Measurements from ENCODE around the gene FBLL1.
A peak's percentile ranks its signal among the peaks of the same experiment; 100 is the strongest.
"Not testable (repeated sequence)": the region's sequence is repeated elsewhere in the genome, so short reads cannot be mapped to it uniquely, and the experiment has no call there.

FBLL1 gene

GRCh38 chr5:168553377-168554130 is 24.4 kb downstream of the FBLL1 start:
- peaks cover 8 to 9% of the 10 kb centered on the region in 2 donors for H3K36me3 ChIP-seq (ENCODE audit: control insufficient read depth in 2 of 2, insufficient read depth in 2 of 2, low read length in 2 of 2)

DNA sequence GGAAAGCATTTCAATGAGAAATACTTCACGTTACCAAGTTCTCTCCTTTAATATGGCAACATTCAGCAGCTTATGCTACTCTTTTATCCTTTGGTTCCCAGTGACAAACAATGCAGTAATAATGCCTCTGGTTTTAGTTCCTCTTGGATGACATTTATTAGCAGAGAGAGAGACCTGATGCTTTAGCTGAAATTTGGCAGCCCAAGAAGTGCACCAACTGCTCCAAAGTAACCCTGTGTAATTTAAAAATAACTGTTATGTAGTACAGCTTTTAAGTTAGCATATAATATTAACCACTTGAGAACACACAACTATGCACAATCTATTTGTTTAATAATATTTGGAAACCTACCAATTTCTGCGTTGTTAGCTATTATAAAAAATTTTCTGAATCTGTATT is 28.3 kb downstream of the FBLL1 start:
- no peak overlapping the region for H3K4me3 ChIP-seq (ENCODE audit: low read length in 2 of 2)
- no peaks in the 10 kb centered on the region for H3K9me3 ChIP-seq (ENCODE audit: control insufficient read depth in 2 of 2, low read length in 2 of 2)
- H3K27ac ChIP-seq (ENCODE audit: low read length), result no peak overlapping the region
- H3K36me3 ChIP-seq (ENCODE audit: control insufficient read depth in 2 of 2, insufficient read depth in 2 of 2, low read length in 2 of 2), result peaks cover 12 to 23% of the 10 kb centered on the region in 2 donors
- H3K9ac ChIP-seq (ENCODE audit: low read length in 2 of 2), result no peak overlapping the region
- H3K27me3 ChIP-seq (ENCODE audit: control insufficient read depth in 1 of 2, insufficient read depth in 2 of 2, low read length in 2 of 2), result no peaks in the 10 kb centered on the region
- H3K4me1 ChIP-seq (ENCODE audit: control insufficient read depth, insufficient read depth, low read length), result no peaks in the 10 kb centered on the region

More at GRCh38 chr5:168553377-168554130, 24.4 kb downstream of the FBLL1 start:
- Histone ChIP-seq H3K4me3 (ENCODE audit: low read length in 2 of 2) (no peak overlapping the region), H3K27me3 (ENCODE audit: control insufficient read depth in 1 of 2, insufficient read depth in 2 of 2, low read length in 2 of 2) (no peaks in the 10 kb centered on the region), H3K9me3 (ENCODE audit: control insufficient read depth in 2 of 2, low read length in 2 of 2) (no peaks in the 10 kb centered on the region), H3K9ac (ENCODE audit: low read length in 2 of 2) (no peak overlapping the region), H3K4me1 (ENCODE audit: control insufficient read depth, insufficient read depth, low read length) (no peaks in the 10 kb centered on the region), H3K27ac (ENCODE audit: low read length) (no peak overlapping the region)

GRCh38 chr5:168562279-168562678 is 33.2 kb downstream of the FBLL1 start:
- Histone ChIP-seq H3K36me3 (ENCODE audit: control insufficient read depth in 2 of 2, insufficient read depth in 2 of 2, low read length in 2 of 2) (peaks cover 5 to 25% of the 10 kb centered on the region in 2 donors), H3K27me3 (ENCODE audit: control insufficient read depth in 1 of 2, insufficient read depth in 2 of 2, low read length in 2 of 2) (no peaks in the 10 kb centered on the region), H3K9me3 (ENCODE audit: control insufficient read depth in 2 of 2, low read length in 2 of 2) (no peaks in the 10 kb centered on the region), H3K9ac (ENCODE audit: low read length in 2 of 2) (no peak overlapping the region), H3K4me3 (ENCODE audit: low read length in 2 of 2) (no peak overlapping the region), H3K4me1 (ENCODE audit: control insufficient read depth, insufficient read depth, low read length) (no peaks in the 10 kb centered on the region), H3K27ac (ENCODE audit: low read length) (no peak overlapping the region)

- Histone ChIP-seq H3K9me3 (ENCODE audit: control insufficient read depth in 2 of 2, low read length in 2 of 2) (no peaks in the 10 kb centered on the region), H3K9ac (ENCODE audit: low read length in 2 of 2) (no peak overlapping the region), H3K4me1 (ENCODE audit: control insufficient read depth, insufficient read depth, low read length) (no peaks in the 10 kb centered on the region), H3K4me3 (ENCODE audit: low read length in 2 of 2) (no peak overlapping the region), H3K36me3 (ENCODE audit: control insufficient read depth in 2 of 2, insufficient read depth in 2 of 2, low read length in 2 of 2) (peaks cover 9 to 29% of the 10 kb centered on the region in 2 donors), H3K27ac (ENCODE audit: low read length) (no peak overlapping the region), H3K27me3 (ENCODE audit: control insufficient read depth in 1 of 2, insufficient read depth in 2 of 2, low read length in 2 of 2) (no peaks in the 10 kb centered on the region)
Observed at GRCh38 chr5:168563959-168564358, 34.9 kb downstream of the FBLL1 start.

DNA sequence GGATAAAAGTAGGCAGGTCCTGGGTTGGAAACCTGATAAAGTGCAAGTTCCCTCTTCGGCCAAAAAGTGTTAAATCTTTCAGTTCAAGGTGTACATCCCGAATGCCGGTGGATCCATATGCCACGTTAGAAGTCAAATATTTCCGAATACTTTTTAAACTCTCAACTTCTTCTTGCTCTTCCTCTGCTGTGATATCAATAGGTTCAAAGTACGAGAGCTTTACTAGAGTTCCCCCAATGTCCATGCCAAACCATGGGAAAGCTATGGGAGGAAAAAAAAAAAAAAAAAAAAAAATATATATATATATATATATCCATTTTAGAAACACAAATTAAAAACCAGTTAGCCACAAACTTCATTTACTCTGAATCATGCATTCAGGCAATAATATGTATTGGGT is 39.6 kb downstream of the FBLL1 start:
- Histone ChIP-seq H3K27me3 (ENCODE audit: control insufficient read depth in 1 of 2, insufficient read depth in 2 of 2, low read length in 2 of 2) (no peaks in the 10 kb centered on the region), H3K4me1 (ENCODE audit: control insufficient read depth, insufficient read depth, low read length) (no peaks in the 10 kb centered on the region), H3K9ac (ENCODE audit: low read length in 2 of 2) (no peak overlapping the region), H3K36me3 (ENCODE audit: control insufficient read depth in 2 of 2, insufficient read depth in 2 of 2, low read length in 2 of 2) (peaks cover 3 to 14% of the 10 kb centered on the region in 2 donors), H3K4me3 (ENCODE audit: low read length in 2 of 2) (no peak overlapping the region), H3K27ac (ENCODE audit: low read length) (no peak overlapping the region), H3K9me3 (ENCODE audit: control insufficient read depth in 2 of 2, low read length in 2 of 2) (no peaks in the 10 kb centered on the region)

DNA sequence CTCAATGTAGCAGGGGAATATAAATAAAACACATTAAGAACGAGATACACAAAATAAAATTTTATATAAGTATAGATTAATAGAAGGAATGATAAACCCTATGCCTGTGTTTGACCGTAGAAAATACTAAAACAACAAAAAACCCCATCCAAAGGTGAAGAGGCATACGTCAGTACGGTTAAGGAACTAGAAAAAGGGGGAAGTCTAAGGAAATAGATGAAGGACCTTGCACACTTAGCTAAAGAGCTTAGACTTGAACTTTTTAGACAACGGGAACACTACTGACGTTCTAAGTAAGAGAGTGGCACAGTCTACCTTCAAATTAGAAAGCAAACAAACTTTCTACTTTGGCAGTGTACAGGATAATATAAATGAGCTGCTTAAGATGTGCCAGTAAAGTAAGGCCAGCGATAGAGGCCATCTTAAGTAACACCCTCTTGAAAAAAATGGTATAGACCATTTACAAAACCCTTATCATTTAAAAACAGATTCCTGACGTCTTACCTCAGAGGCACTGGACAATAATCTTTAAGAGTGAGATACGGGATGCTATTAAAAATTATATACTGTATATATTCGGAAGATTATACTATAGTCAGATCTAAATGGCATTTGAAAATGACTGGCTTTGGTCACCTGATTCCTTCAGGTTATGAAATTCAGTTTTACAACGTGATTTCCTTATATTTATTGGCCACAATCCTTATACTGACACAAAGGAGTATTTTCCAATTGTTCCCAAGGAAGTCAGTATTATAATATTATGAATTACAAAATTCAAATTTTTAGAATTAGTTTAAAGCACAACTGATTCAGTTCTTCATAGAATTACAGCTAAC is 41.6 kb downstream of the FBLL1 start:
- H3K9me3 ChIP-seq (ENCODE audit: control insufficient read depth in 2 of 2, low read length in 2 of 2), result no peaks in the 10 kb centered on the region
- H3K27me3 ChIP-seq (ENCODE audit: control insufficient read depth in 1 of 2, insufficient read depth in 2 of 2, low read length in 2 of 2), result no peaks in the 10 kb centered on the region
- H3K36me3 ChIP-seq (ENCODE audit: control insufficient read depth in 2 of 2, insufficient read depth in 2 of 2, low read length in 2 of 2), result peaks cover 3 to 14% of the 10 kb centered on the region in 2 donors
- no peak overlapping the region for H3K9ac ChIP-seq (ENCODE audit: low read length in 2 of 2)
- H3K27ac ChIP-seq (ENCODE audit: low read length), result no peak overlapping the region
- no peak overlapping the region for H3K4me3 ChIP-seq (ENCODE audit: low read length in 2 of 2)
- H3K4me1 ChIP-seq (ENCODE audit: control insufficient read depth, insufficient read depth, low read length), result no peaks in the 10 kb centered on the region

DNA sequence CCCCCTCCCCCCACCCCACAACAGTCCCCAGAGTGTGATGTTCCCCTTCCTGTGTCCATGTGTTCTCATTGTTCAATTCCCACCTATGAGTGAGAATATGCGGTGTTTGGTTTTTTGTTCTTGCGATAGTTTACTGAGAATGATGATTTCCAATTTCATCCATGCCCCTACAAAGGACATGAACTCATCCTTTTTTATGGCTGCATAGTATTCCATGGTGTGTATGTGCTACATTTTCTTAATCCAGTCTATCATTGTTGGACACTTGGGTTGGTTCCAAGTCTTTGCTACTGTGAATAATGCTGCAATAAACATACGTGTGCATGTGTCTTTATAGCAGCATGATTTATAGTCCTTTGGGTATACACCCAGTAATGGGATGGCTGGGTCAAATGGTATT is 44.6 kb downstream of the FBLL1 start:
- not testable (repeated sequence) for H3K36me3 ChIP-seq (ENCODE audit: control insufficient read depth in 2 of 2, insufficient read depth in 2 of 2, low read length in 2 of 2); H3K27ac ChIP-seq (ENCODE audit: low read length); H3K27me3 ChIP-seq (ENCODE audit: control insufficient read depth in 1 of 2, insufficient read depth in 2 of 2, low read length in 2 of 2); H3K4me1 ChIP-seq (ENCODE audit: control insufficient read depth, insufficient read depth, low read length); H3K4me3 ChIP-seq (ENCODE audit: low read length in 2 of 2); H3K9me3 ChIP-seq (ENCODE audit: control insufficient read depth in 2 of 2, low read length in 2 of 2); H3K9ac ChIP-seq (ENCODE audit: low read length in 2 of 2)

GRCh38 chr5:168574156-168574555 is 45.1 kb downstream of the FBLL1 start:
- H3K27ac ChIP-seq (ENCODE audit: low read length); H3K9ac ChIP-seq (ENCODE audit: low read length in 2 of 2); H3K4me1 ChIP-seq (ENCODE audit: control insufficient read depth, insufficient read depth, low read length); H3K4me3 ChIP-seq (ENCODE audit: low read length in 2 of 2); H3K9me3 ChIP-seq (ENCODE audit: control insufficient read depth in 2 of 2, low read length in 2 of 2); H3K36me3 ChIP-seq (ENCODE audit: control insufficient read depth in 2 of 2, insufficient read depth in 2 of 2, low read length in 2 of 2); H3K27me3 ChIP-seq (ENCODE audit: control insufficient read depth in 1 of 2, insufficient read depth in 2 of 2, low read length in 2 of 2): not testable (repeated sequence)

- Histone ChIP-seq H3K9ac (ENCODE audit: low read length in 2 of 2) (no peak overlapping the region), H3K4me1 (ENCODE audit: control insufficient read depth, insufficient read depth, low read length) (peaks cover 12% of the 10 kb centered on the region), H3K27me3 (ENCODE audit: control insufficient read depth in 1 of 2, insufficient read depth in 2 of 2, low read length in 2 of 2) (no peaks in the 10 kb centered on the region), H3K36me3 (ENCODE audit: control insufficient read depth in 2 of 2, insufficient read depth in 2 of 2, low read length in 2 of 2) (no peaks in the 10 kb centered on the region), H3K9me3 (ENCODE audit: control insufficient read depth in 2 of 2, low read length in 2 of 2) (no peaks in the 10 kb centered on the region), H3K4me3 (ENCODE audit: low read length in 2 of 2) (no peak overlapping the region), H3K27ac (ENCODE audit: low read length) (no peak overlapping the region)
Observed at GRCh38 chr5:168575391-168576372, 46.6 kb downstream of the FBLL1 start.

GRCh38 chr5:168578006-168578405 is 48.9 kb downstream of the FBLL1 start:
- H3K4me3 ChIP-seq (ENCODE audit: low read length in 2 of 2), result peak overlapping the region; percentile 93 to 97
- peak overlapping the region; percentile 94 to 97 for H3K9ac ChIP-seq (ENCODE audit: low read length in 2 of 2)
- H3K36me3 ChIP-seq (ENCODE audit: control insufficient read depth in 2 of 2, insufficient read depth in 2 of 2, low read length in 2 of 2), result no peaks in the 10 kb centered on the region
- no peaks in the 10 kb centered on the region for H3K9me3 ChIP-seq (ENCODE audit: control insufficient read depth in 2 of 2, low read length in 2 of 2)
- no peaks in the 10 kb centered on the region for H3K27me3 ChIP-seq (ENCODE audit: control insufficient read depth in 1 of 2, insufficient read depth in 2 of 2, low read length in 2 of 2)
- peaks cover 12% of the 10 kb centered on the region for H3K4me1 ChIP-seq (ENCODE audit: control insufficient read depth, insufficient read depth, low read length)
- no peak overlapping the region for H3K27ac ChIP-seq (ENCODE audit: low read length)

All from stomach smooth muscle (tissue), 2 donors.